ENCODE measurements around the gene PRPF8. TPM values are rescaled to one million over a fixed set of nuclear protein-coding genes. Genes with fewer than 3 reads are reported as not detected.
A peak's percentile ranks its signal among the peaks of the same experiment; 100 is the strongest.

PRPF8 gene
- total RNA-seq, 4 donors from 2014 or later: 127 to 261 (median 195) TPM

GRCh38 chr17:1731194-1731506 lies 46.5 kb upstream of the PRPF8 start:
- intact Hi-C loops (cut with DNase I; ENCODE audit: low total_unique reads) (loop anchor here (2.0 kb wide), 1 partner anchor 32 kb away; the partner anchor contains the start of gene SERPINF1), in situ Hi-C loops (cut with MboI; ENCODE audit: low sequenced_read_pairs in 4 of 4) (no loop called here)
- Histone ChIP-seq H3K27me3 (no peaks in the 10 kb centered on the region), H3K36me3 (peaks cover 0 to 62% of the 10 kb centered on the region in 2 donors), H3K9me3 (no peaks in the 10 kb centered on the region), H3K4me1 (peaks cover 38 to 43% of the 10 kb centered on the region in 2 donors), H3K4me3 (peak overlapping the region in 3 of 4 donors; percentile 6 to 47 (median 17)), H3K27ac (peak overlapping the region; percentile 99 to 100 (median 99))
- TF ChIP-seq POLR2A (IDR thresholded peaks at IDR 0.05): peak; percentile 45 to 46
- no peak for TF ChIP-seq CTCF (IDR thresholded peaks at IDR 0.05 in 4 of 5, conservative IDR thresholded peaks at IDR 0.05 in 1 of 5)
- ATAC-seq: no peak
- DNase-seq: no peak

GRCh38 chr17:1730326-1731193 lies 45.9 kb upstream of the PRPF8 start:
- intact Hi-C loops (cut with DNase I; ENCODE audit: low total_unique reads): loop anchor here (2.0 kb wide), 1 partner anchor 32 kb away; the partner anchor contains the start of gene SERPINF1
- H3K36me3 ChIP-seq: peaks cover 0 to 60% of the 10 kb centered on the region in 2 donors
- TF ChIP-seq CTCF (IDR thresholded peaks at IDR 0.05 in 4 of 5, conservative IDR thresholded peaks at IDR 0.05 in 1 of 5) (no peak), POLR2A (IDR thresholded peaks at IDR 0.05) (peak; percentile 73 to 85)

GRCh38 chr17:1729966-1730325 lies 45.3 kb upstream of the PRPF8 start:
- H3K4me1 ChIP-seq: peaks cover 45 to 54% of the 10 kb centered on the region in 2 donors

More at GRCh38 chr17:1730326-1731193, 45.9 kb upstream of the PRPF8 start:
- peak overlapping the region; percentile 99 to 100 (median 99) for H3K27ac ChIP-seq
- peak overlapping the region; percentile 29 to 47 (median 38) for H3K4me3 ChIP-seq
- DNase-seq (peak; percentile 96), ATAC-seq (peak; percentile 91 to 92)
- in situ Hi-C loops (cut with MboI; ENCODE audit: low sequenced_read_pairs in 4 of 4): no loop called here
- peaks cover 40 to 48% of the 10 kb centered on the region in 2 donors for H3K4me1 ChIP-seq
- H3K27me3 ChIP-seq: no peaks in the 10 kb centered on the region
- H3K9me3 ChIP-seq: no peaks in the 10 kb centered on the region

More at GRCh38 chr17:1729966-1730325, 45.3 kb upstream of the PRPF8 start:
- ATAC-seq (peak; percentile 11 to 26), DNase-seq (no peak)
- Histone ChIP-seq H3K9me3 (no peaks in the 10 kb centered on the region), H3K27me3 (no peaks in the 10 kb centered on the region), H3K4me3 (peak overlapping the region; percentile 29 to 47 (median 38)), H3K27ac (peak overlapping the region; percentile 99 to 100 (median 99)), H3K36me3 (peaks cover 0 to 55% of the 10 kb centered on the region in 2 donors)
- intact Hi-C loops (cut with DNase I; ENCODE audit: low total_unique reads): loop anchor here (2.0 kb wide), 1 partner anchor 33 kb away; the partner anchor contains the start of gene SERPINF1
- no peak for TF ChIP-seq CTCF (IDR thresholded peaks at IDR 0.05 in 4 of 5, conservative IDR thresholded peaks at IDR 0.05 in 1 of 5)
- no peak for TF ChIP-seq POLR2A (IDR thresholded peaks at IDR 0.05)
- in situ Hi-C loops (cut with MboI; ENCODE audit: low sequenced_read_pairs in 4 of 4): loop anchor here in 1 of 4 donors (10.0 kb wide), 1 partner anchor 45 kb away; no protein-coding TSS in a partner anchor

Measured in gastrocnemius medialis (tissue), 4 donors.